ENCODE data around the gene TDG.

DNA sequence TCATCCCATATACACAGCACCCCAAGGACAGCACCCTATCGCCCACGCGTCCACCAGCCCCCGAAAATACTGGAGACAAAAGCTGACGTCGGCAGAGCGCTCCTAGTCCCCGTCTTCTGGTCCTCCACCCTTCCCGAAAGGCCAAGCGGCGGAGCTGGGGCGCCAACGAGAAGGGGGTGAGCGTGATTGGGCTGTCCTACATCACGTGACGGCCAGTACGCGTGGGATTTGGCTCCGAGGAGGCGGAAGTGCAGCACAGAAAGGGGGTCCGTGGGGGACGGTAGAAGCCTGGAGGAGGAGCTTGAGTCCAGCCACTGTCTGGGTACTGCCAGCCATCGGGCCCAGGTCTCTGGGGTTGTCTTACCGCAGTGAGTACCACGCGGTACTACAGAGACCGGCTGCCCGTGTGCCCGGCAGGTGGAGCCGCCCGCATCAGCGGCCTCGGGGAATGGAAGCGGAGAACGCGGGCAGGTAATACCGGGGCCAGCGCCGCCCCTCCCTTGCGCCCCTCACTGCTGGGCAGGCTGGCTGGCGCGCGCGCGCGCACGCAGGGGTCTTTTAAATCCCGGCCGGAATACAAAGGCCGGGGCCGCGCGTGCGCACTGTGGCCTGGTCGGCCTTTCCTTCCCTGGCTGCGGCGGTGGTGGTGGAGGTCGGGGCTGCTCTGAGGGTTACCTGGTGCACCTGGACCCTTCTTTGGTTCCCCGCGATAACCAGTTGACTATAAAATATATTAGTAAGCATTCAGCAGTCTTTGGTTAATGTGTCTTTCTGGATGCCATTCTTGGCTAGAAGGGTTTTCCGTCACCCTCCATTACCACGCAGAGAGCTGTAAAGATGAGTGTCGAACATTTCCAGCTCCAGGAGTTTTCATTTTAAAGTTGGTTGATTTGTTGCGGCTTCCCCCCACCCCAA is at the start of gene TDG:
- TF ChIP-seq, protein P1, sequence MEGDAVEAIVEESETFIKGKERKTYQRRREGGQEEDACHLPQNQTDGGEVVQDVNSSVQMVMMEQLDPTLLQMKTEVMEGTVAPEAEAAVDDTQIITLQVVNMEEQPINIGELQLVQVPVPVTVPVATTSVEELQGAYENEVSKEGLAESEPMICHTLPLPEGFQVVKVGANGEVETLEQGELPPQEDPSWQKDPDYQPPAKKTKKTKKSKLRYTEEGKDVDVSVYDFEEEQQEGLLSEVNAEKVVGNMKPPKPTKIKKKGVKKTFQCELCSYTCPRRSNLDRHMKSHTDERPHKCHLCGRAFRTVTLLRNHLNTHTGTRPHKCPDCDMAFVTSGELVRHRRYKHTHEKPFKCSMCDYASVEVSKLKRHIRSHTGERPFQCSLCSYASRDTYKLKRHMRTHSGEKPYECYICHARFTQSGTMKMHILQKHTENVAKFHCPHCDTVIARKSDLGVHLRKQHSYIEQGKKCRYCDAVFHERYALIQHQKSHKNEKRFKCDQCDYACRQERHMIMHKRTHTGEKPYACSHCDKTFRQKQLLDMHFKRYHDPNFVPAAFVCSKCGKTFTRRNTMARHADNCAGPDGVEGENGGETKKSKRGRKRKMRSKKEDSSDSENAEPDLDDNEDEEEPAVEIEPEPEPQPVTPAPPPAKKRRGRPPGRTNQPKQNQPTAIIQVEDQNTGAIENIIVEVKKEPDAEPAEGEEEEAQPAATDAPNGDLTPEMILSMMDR (IDR thresholded peaks at IDR 0.05) = peak in 4 of 6 experiments; percentile 12 to 34 (median 23)
- TF ChIP-seq POLR2A (IDR thresholded peaks at IDR 0.05) = peak in 3 of 4 donors; percentile 75 to 95 (median 89)

All from esophagus squamous epithelium (tissue), 4 donors.